K562 (cell line): Measurements from ENCODE around the gene KCNA10.
"Not testable (repeated sequence)": the region's sequence is repeated elsewhere in the genome, so short reads cannot be mapped to it uniquely, and the experiment has no call there.

Source experiments
- BCOR ChIP-seq: fragments of 450-650 bp; IDR thresholded peaks from 2 replicates; pipeline ENCODE4 v1.6.1; 2016
- CBFB ChIP-seq: sonication (generic); formaldehyde crosslinking; IDR thresholded peaks from 2 replicates; pipeline ENCODE4 v1.4.0; 2020; ENCODE audit warnings: mild to moderate bottlenecking, missing genetic modification reagents
- CREM ChIP-seq: IDR thresholded peaks from 2 replicates; pipeline ENCODE4 v1.6.1; 2014; ENCODE audit warnings: antibody characterized with exemption, low read depth
- CTCF ChIP-seq, 3 experiments: IDR thresholded peaks in 2 of 3; conservative IDR thresholded peaks in 1 of 3; 2 replicates each; pipeline ENCODE4 v1.5.1; 2011 to 2012; ENCODE audit warnings: low read length in 3 of 3, mild to moderate bottlenecking in 3 of 3, control low read depth in 2 of 3, improper control_type of control experiment in 1 of 3, inconsistent platforms in 1 of 3, low read depth in 1 of 3, mixed read lengths in 1 of 3, moderate library complexity in 1 of 3; ENCODE audit not compliant: insufficient read depth in 2 of 3
- RBFOX2 ChIP-seq: fragments of 200-400 bp; formaldehyde crosslinking; IDR thresholded peaks from 2 replicates; pipeline ENCODE4 v1.6.1; 2017; ENCODE audit warnings: low read depth, mild to moderate bottlenecking, low read length, moderate library complexity
- RCOR1 ChIP-seq, 2 experiments: IDR thresholded peaks; 2 replicates each; pipeline ENCODE4 v1.6.1; 2012; ENCODE audit warnings: low read depth in 2 of 2, low read length in 2 of 2, borderline replicate concordance in 1 of 2, improper control_type of control experiment in 1 of 2
- SP1 ChIP-seq: sonication (generic); formaldehyde crosslinking; IDR thresholded peaks from 2 replicates; pipeline ENCODE4 v1.8.1; 2022; ENCODE audit warnings: mild to moderate bottlenecking, missing genetic modification reagents
- TFAM ChIP-seq: fragments of 250-450 bp; sonication (Bioruptor Pico); conservative IDR thresholded peaks from 2 replicates; pipeline ENCODE4 v1.5.0; 2021; ENCODE audit warnings: mild to moderate bottlenecking, moderate library complexity
- ZNF444 ChIP-seq: fragments of 250-450 bp; sonication (Bioruptor Pico); IDR thresholded peaks from 2 replicates; pipeline ENCODE4 v1.4.0; 2020; ENCODE audit warnings: mild to moderate bottlenecking, moderate library complexity

GRCh38 chr1:110510921-110511320, 8.1 kb downstream of the KCNA10 start:
- not testable (repeated sequence) for TF ChIP-seq BCOR; ZNF444 (CRISPR knock-in tag); CREM; CTCF (IDR thresholded peaks at IDR 0.05 in 2 of 3, conservative IDR thresholded peaks at IDR 0.05 in 1 of 3; ENCODE audit: insufficient read depth in 2 of 3, low read depth in 1 of 3, low read length in 3 of 3); RBFOX2; RCOR1 (IDR thresholded peaks at IDR 0.05; ENCODE audit: borderline replicate concordance in 1 of 2, low read depth in 2 of 2, low read length in 2 of 2); TFAM (CRISPR knock-in tag); SP1 (CRISPR knock-in tag); CBFB (CRISPR knock-in tag)
